Loucy (cell line): ENCODE measurements around the gene CYLD.

Experiments
- EZH2phosphoT487 ChIP-seq: fragments of 200-600 bp; IDR thresholded peaks from 2 replicates; pipeline ENCODE4 v1.6.1; 2018; ENCODE audit warnings: antibody characterized with exemption, mild to moderate bottlenecking, moderate library complexity, borderline replicate concordance
- TF ChIP-seq, protein P1 (sequence below): fragments of 200-600 bp; sonication (generic); conservative IDR thresholded peaks from 2 replicates; pipeline ENCODE4 v1.5.1; 2014; ENCODE audit warnings: mild to moderate bottlenecking, antibody characterized with exemption, low read length

- TF ChIP-seq, protein P1, sequence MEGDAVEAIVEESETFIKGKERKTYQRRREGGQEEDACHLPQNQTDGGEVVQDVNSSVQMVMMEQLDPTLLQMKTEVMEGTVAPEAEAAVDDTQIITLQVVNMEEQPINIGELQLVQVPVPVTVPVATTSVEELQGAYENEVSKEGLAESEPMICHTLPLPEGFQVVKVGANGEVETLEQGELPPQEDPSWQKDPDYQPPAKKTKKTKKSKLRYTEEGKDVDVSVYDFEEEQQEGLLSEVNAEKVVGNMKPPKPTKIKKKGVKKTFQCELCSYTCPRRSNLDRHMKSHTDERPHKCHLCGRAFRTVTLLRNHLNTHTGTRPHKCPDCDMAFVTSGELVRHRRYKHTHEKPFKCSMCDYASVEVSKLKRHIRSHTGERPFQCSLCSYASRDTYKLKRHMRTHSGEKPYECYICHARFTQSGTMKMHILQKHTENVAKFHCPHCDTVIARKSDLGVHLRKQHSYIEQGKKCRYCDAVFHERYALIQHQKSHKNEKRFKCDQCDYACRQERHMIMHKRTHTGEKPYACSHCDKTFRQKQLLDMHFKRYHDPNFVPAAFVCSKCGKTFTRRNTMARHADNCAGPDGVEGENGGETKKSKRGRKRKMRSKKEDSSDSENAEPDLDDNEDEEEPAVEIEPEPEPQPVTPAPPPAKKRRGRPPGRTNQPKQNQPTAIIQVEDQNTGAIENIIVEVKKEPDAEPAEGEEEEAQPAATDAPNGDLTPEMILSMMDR = no peak
- TF ChIP-seq EZH2phosphoT487 = no peak
These were observed 92.0 kb downstream of the CYLD start for GRCh38 chr16:50833929-50834328.
